ENCODE data around the gene DNAJC11.

Gene DNAJC11

DNA sequence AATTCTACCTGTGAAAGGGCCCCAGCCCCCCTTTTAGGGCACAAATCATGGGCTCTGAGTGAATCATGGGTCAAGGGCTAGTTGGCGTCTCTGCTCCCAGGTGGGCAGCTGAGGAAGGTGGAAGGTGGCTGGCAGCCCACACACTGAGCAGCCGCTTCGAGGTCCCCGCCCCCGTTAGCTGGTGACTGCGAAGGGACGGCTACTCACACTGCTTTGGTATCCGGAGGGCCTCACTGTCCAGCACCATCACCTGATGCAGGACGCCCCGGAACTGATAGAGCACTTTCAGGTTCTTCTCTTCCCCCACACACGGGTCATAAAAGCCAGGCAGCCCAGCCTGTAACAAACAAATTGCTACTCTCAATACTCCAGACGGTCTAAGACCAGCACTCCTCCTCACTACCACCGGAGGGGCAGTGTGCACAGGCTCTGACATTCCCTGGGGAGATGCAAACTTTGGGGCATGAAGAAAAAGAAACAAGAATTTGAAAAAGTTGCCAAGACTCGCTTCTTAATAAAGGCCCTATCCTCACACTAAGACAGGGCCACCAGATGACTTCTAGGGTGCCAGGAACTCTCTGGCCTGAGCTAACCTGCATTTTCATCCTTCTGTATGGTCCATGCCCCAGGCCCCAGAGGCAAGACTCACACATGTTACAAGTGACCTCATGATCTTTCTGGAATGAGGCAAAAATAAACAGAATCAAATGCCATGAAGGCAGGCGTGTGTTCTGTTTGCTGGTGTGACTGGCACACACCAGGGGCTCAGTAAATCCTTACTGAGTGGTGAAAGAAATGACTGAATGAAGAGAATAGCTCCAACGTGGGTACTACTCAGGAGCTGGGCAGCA is 65.5 kb downstream of the DNAJC11 start:
- H3K4me3 ChIP-seq (ENCODE audit: extremely low read depth, insufficient read depth, low read length, poor library complexity, severe bottlenecking), result no peak overlapping the region
- no peaks in the 10 kb centered on the region for H3K4me1 ChIP-seq (ENCODE audit: control insufficient read depth, insufficient read depth, low read length, poor library complexity, severe bottlenecking)
- no peaks in the 10 kb centered on the region for H3K9me3 ChIP-seq (ENCODE audit: control insufficient read depth, low read length)
- no peak overlapping the region for H3K27ac ChIP-seq (ENCODE audit: low read depth, low read length, severe bottlenecking)
- peaks cover 90% of the 10 kb centered on the region for H3K36me3 ChIP-seq (ENCODE audit: control insufficient read depth, insufficient read depth, low read length)
- WGBS, 2 experiments (ENCODE audit: insufficient coverage in 2 of 2), result 91 to 92% methylated on average over 14 of the region's 16 CpGs

DNA sequence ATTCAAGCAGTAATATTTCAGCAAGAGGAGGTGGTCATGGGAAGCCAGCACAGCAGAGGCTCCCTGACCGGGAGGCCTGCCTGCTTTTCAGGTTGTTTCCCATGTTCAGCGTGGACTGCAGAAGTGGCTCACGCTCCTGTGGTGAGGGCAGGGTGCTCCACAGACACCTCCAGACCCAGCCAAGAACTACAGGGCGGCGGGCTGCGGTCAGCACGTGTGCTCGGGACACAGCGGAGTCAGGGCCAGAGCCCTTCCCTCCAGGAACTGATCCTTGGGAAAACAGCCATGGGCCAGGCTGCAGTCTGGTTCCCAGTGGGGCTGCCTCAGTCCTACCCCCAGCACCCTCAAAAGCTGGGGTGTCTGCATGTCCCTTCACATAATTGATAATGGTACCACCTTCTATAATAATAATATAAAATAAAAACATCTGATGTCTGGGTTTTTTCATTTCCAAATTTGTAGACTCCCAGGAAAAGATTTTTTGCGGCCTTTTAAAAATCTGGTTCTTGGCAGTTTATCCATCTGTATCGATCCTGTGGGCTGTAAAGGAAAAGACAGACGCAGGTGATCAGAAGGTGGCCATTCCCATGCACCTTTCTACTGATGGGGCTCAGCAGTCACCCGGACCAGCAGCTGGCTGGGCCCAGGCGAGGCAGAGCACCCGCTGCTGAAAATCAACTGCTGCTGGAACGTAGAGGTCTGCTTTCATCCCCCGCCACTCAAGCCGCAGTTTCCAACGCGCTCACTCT is 66.3 kb downstream of the DNAJC11 start:
- Histone ChIP-seq H3K4me1 (ENCODE audit: control insufficient read depth, insufficient read depth, low read length, poor library complexity, severe bottlenecking) (no peaks in the 10 kb centered on the region), H3K36me3 (ENCODE audit: control insufficient read depth, insufficient read depth, low read length) (peaks cover 90% of the 10 kb centered on the region), H3K4me3 (ENCODE audit: extremely low read depth, insufficient read depth, low read length, poor library complexity, severe bottlenecking) (no peak overlapping the region), H3K9me3 (ENCODE audit: control insufficient read depth, low read length) (no peaks in the 10 kb centered on the region), H3K27ac (ENCODE audit: low read depth, low read length, severe bottlenecking) (no peak overlapping the region)
- 91 to 92% methylated on average over 17 to 18 of the region's 20 CpGs for WGBS, 2 experiments (ENCODE audit: insufficient coverage in 2 of 2)

DNA sequence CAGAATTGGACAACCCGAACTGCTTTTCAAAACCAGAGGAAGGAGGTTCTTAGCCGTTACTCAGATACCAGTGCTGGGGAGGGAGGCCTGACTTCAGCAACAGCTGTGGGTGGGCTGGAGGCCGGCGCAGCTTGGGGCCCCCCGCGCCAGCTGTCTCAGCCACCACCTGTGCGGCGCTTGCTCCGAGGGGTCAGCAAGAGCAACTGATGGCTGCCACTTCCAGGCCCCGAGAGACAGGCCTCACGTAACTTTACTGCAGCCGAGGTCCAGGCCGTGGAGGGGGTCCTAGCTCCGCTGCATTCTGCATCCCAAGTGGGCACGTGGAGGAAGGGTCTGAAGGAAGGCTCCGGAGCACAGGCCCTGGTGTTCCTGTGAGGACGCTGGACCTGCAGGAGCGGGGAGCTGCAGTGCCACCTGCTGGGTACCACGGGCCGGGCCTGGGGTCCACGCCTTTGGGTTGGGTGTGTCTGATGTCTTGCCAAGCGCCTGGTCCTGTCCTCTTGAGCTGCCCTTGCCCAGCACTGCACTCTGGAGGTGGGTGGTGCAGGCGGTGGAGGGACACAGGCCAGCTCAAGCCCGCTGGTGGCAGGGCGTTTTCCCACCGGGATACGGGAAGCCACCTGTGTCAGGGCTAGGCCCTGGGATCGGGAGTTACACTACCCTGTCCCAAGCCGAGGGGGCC is 67.1 kb downstream of the DNAJC11 start:
- 87 to 91% methylated on average over 23 to 27 of the region's 29 CpGs for WGBS, 2 experiments (ENCODE audit: insufficient coverage in 2 of 2)
- H3K9me3 ChIP-seq (ENCODE audit: control insufficient read depth, low read length), result no peaks in the 10 kb centered on the region
- no peaks in the 10 kb centered on the region for H3K4me1 ChIP-seq (ENCODE audit: control insufficient read depth, insufficient read depth, low read length, poor library complexity, severe bottlenecking)
- no peak overlapping the region for H3K27ac ChIP-seq (ENCODE audit: low read depth, low read length, severe bottlenecking)
- peaks cover 87% of the 10 kb centered on the region for H3K36me3 ChIP-seq (ENCODE audit: control insufficient read depth, insufficient read depth, low read length)
- no peak overlapping the region for H3K4me3 ChIP-seq (ENCODE audit: extremely low read depth, insufficient read depth, low read length, poor library complexity, severe bottlenecking)

DNA sequence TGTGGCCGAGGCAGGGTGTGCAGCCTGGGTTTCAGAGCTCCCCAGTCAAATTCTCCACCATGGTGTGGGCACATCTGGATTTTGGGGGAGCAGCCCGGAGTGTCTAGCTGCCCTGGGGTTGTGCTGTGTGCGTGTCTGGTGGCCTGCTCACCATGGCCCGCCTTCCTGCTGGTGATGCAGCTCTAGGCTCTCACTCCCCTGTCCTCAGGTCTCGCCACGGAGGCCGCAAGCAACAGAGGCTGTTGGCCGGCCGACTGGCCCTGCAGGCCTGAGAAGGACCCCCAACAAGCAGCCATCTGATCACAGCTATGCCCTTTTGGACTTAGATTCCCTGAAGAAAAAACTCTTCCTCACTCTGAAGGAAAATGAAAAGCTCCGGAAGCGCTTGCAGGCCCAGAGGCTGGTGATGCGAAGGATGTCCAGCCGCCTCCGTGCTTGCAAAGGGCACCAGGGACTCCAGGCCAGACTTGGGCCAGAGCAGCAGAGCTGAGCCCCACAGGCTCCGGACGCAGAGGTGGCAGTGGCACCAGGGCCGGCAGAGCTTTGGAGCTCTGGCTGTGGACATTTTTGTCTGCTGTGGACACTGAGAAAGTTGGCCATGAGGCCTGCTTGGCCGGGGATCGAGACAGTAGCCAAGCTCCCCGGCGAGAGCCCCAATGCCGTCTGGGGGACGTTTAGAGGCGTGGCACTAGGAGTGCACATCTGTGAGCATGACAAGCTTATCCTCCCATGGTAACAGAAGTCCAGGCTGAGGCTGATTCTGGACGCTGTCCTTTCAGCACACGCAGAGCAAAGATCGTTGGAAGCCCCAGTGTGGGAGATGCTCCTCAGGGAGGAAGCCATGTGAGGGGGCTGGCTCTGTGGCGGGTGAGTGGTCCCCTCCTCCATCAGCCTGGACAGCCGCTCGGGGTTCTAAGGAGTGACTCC is 68.8 kb downstream of the DNAJC11 start:
- peaks cover 86% of the 10 kb centered on the region for H3K36me3 ChIP-seq (ENCODE audit: control insufficient read depth, insufficient read depth, low read length)
- no peaks in the 10 kb centered on the region for H3K4me1 ChIP-seq (ENCODE audit: control insufficient read depth, insufficient read depth, low read length, poor library complexity, severe bottlenecking)
- WGBS, 2 experiments (ENCODE audit: insufficient coverage in 2 of 2), result 97 to 99% methylated on average over 22 to 25 of the region's 30 CpGs
- no peak overlapping the region for H3K27ac ChIP-seq (ENCODE audit: low read depth, low read length, severe bottlenecking)
- no peak overlapping the region for H3K4me3 ChIP-seq (ENCODE audit: extremely low read depth, insufficient read depth, low read length, poor library complexity, severe bottlenecking)
- no peaks in the 10 kb centered on the region for H3K9me3 ChIP-seq (ENCODE audit: control insufficient read depth, low read length)

DNA sequence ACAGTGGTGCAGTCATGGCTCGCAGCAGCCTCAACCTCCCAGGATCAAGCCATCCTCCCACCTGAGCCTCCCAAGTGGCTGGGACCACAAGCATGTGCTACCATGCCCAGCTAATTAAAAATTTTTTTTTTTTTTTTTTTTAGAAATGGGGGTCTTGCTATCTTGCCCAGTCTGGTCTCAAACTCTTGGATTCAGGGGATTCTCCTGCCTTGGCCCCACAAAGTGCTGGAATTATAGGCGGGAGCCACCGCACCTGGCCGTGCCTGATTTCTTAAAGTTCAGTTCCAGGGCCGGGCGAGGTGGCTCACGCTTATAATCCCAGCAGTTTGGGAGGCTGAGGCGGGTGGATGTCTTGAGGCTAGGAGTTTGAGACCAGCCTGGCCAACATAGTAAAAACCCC is 70.6 kb downstream of the DNAJC11 start:
- Histone ChIP-seq H3K27ac (ENCODE audit: low read depth, low read length, severe bottlenecking) (no peak overlapping the region), H3K36me3 (ENCODE audit: control insufficient read depth, insufficient read depth, low read length) (peaks cover 86% of the 10 kb centered on the region), H3K9me3 (ENCODE audit: control insufficient read depth, low read length) (no peaks in the 10 kb centered on the region), H3K4me1 (ENCODE audit: control insufficient read depth, insufficient read depth, low read length, poor library complexity, severe bottlenecking) (no peaks in the 10 kb centered on the region), H3K4me3 (ENCODE audit: extremely low read depth, insufficient read depth, low read length, poor library complexity, severe bottlenecking) (no peak overlapping the region)
- WGBS, 2 experiments (ENCODE audit: insufficient coverage in 2 of 2), result 97 to 100% methylated on average over 6 to 7 of the region's 8 CpGs

DNA sequence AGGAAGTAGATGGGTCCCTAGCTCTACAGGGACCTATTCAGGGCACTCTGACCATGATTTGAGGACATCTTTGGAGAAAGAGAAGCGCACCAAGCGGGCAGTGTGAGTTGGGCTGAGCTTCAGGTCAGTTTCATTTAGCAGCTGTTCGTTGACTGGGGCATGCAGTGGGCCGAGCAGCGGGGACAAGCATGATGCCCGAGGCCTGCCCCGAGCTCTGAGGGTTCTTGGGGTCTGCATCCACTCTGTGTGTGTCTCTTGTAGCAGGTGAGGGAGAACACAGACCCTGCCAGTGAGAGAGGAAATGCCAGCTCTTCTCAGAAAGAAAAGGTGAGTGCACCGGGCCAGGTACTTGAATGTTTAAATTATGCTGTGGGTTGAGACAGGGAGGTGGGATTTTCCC is 71.6 kb downstream of the DNAJC11 start:
- H3K27ac ChIP-seq (ENCODE audit: low read depth, low read length, severe bottlenecking), result no peak overlapping the region
- 98 to 99% methylated on average over 3 to 7 of the region's 8 CpGs for WGBS, 2 experiments (ENCODE audit: insufficient coverage in 2 of 2)
- peaks cover 75% of the 10 kb centered on the region for H3K36me3 ChIP-seq (ENCODE audit: control insufficient read depth, insufficient read depth, low read length)
- no peaks in the 10 kb centered on the region for H3K4me1 ChIP-seq (ENCODE audit: control insufficient read depth, insufficient read depth, low read length, poor library complexity, severe bottlenecking)
- no peak overlapping the region for H3K4me3 ChIP-seq (ENCODE audit: extremely low read depth, insufficient read depth, low read length, poor library complexity, severe bottlenecking)
- no peaks in the 10 kb centered on the region for H3K9me3 ChIP-seq (ENCODE audit: control insufficient read depth, low read length)

DNA sequence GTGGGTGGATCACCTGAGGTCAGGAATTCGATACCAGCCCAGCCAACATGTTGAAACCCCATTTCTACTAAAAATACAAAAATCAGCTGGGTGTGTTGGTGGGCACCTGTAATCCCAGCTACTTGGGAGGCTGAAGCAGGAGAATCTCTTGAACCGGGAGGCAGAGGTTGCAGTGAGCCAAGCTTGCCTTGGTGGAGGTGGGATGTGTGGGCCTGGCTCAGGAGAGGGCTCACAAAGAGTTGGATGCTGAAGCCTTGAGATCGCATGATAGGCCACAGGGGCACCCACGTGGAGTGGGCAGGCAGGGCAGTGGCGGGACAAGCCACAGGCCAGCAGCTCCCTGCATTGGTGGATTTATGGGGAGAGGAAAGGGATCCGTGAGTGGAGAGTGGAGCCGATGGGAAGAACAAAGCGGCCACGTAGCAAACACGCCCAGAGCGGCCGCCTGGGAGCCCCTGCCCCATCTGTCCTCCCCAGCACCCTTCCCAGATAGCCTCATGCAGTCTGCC is 72.6 kb downstream of the DNAJC11 start:
- H3K4me3 ChIP-seq (ENCODE audit: extremely low read depth, insufficient read depth, low read length, poor library complexity, severe bottlenecking), result no peak overlapping the region
- peaks cover 73% of the 10 kb centered on the region for H3K36me3 ChIP-seq (ENCODE audit: control insufficient read depth, insufficient read depth, low read length)
- peaks cover 3% of the 10 kb centered on the region for H3K4me1 ChIP-seq (ENCODE audit: control insufficient read depth, insufficient read depth, low read length, poor library complexity, severe bottlenecking)
- WGBS, 2 experiments (ENCODE audit: insufficient coverage in 2 of 2), result 94 to 97% methylated on average over 7 to 10 of the region's 12 CpGs
- H3K9me3 ChIP-seq (ENCODE audit: control insufficient read depth, low read length), result no peaks in the 10 kb centered on the region
- no peak overlapping the region for H3K27ac ChIP-seq (ENCODE audit: low read depth, low read length, severe bottlenecking)

DNA sequence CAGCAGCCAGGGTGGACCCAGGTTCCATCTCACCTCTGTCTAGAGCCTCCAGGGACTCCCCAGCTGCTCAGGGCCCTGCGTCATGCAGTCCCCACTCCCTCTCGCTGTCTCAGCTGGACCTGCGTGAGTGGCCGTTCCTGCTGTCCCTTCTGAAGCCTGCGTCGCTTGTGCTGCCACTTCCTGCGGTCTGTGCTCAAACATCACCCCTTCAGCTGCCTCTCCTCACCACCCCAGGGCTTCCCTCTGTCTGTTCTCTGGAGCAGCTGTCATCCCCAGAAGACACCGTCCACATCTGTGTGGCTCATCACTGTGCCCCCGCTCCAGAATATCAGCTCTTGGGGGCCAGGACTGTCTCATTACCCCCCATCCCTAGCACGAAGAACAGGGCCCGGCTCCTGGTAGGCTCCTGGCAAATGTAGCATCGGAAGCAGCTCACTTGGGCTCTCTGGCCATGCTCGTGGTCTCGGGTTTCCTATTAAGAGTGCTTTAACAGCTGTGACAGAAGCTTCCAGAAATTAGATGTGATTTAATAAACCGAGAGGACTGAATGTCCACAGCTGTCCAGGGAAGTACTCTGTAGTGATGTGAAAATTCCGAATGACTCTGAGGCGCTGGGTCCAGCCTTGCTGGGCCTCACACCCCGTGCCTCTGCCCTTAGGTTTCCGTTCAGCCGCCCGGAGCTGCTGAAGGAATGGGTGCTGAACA is 73.6 kb downstream of the DNAJC11 start:
- Histone ChIP-seq H3K4me3 (ENCODE audit: extremely low read depth, insufficient read depth, low read length, poor library complexity, severe bottlenecking) (no peak overlapping the region), H3K36me3 (ENCODE audit: control insufficient read depth, insufficient read depth, low read length) (peaks cover 73% of the 10 kb centered on the region), H3K27ac (ENCODE audit: low read depth, low read length, severe bottlenecking) (no peak overlapping the region), H3K4me1 (ENCODE audit: control insufficient read depth, insufficient read depth, low read length, poor library complexity, severe bottlenecking) (peaks cover 11% of the 10 kb centered on the region), H3K9me3 (ENCODE audit: control insufficient read depth, low read length) (no peaks in the 10 kb centered on the region)
- 93% methylated on average over 17 to 21 of the region's 21 CpGs for WGBS, 2 experiments (ENCODE audit: insufficient coverage in 2 of 2)

DNA sequence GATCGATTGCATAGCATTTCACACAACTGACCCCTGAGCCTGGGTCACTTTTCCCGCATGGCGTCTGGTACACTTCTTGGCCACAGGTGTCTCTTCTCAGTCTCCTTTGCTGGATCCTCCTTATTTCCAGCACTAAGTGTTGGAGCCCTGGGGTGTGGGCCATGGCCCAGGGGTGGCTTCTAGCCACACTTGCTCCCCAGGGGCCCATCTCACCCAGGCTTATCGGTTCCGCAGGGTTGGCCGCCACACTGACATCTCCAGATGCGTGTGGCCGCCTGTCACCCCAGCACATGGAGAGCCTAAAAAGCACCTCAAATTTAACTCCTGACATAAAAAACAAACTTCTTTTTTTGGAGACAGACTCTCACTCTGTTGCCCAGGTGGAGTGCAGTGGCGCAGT is 74.6 kb downstream of the DNAJC11 start:
- no peak overlapping the region for H3K27ac ChIP-seq (ENCODE audit: low read depth, low read length, severe bottlenecking)
- H3K4me1 ChIP-seq (ENCODE audit: control insufficient read depth, insufficient read depth, low read length, poor library complexity, severe bottlenecking), result peaks cover 19% of the 10 kb centered on the region
- no peaks in the 10 kb centered on the region for H3K9me3 ChIP-seq (ENCODE audit: control insufficient read depth, low read length)
- H3K36me3 ChIP-seq (ENCODE audit: control insufficient read depth, insufficient read depth, low read length), result peaks cover 74% of the 10 kb centered on the region
- no peak overlapping the region for H3K4me3 ChIP-seq (ENCODE audit: extremely low read depth, insufficient read depth, low read length, poor library complexity, severe bottlenecking)
- WGBS, 2 experiments (ENCODE audit: insufficient coverage in 2 of 2), result 94% methylated on average over 8 to 9 of the region's 9 CpGs

Measured in mesodermal cell (in vitro differentiated cells).